Endodermal cell (in vitro differentiated cells): ENCODE measurements around the gene TAF10. TPM values are rescaled to one million over a fixed set of nuclear protein-coding genes. Genes with fewer than 3 reads are reported as not detected.

Experiments
- DNase-seq: peaks from one replicate; pipeline ENCODE4 v3.0.0-alpha.2; 2017
- H3K27ac ChIP-seq: 2 replicates; pipeline ENCODE4 v1.5.1; 2013; ENCODE audit warnings: mild to moderate bottlenecking, low read depth, low read length, moderate library complexity
- H3K27me3 ChIP-seq: 2 replicates; pipeline ENCODE4 v1.6.1; 2013; ENCODE audit warnings: mild to moderate bottlenecking, low read length, moderate library complexity; ENCODE audit not compliant: insufficient read depth, control insufficient read depth, poor library complexity, severe bottlenecking
- H3K36me3 ChIP-seq: 2 replicates; pipeline ENCODE4 v1.7.0; 2013; ENCODE audit warnings: mild to moderate bottlenecking, low read length, moderate library complexity; ENCODE audit not compliant: control insufficient read depth, insufficient read depth
- H3K4me1 ChIP-seq: one replicate; pipeline ENCODE4 v1.7.0; 2013; ENCODE audit warnings: low read length; ENCODE audit not compliant: control insufficient read depth, insufficient read depth
- H3K4me3 ChIP-seq: 2 replicates; pipeline ENCODE4 v1.5.1; 2013; ENCODE audit warnings: mild to moderate bottlenecking, low read length, moderate library complexity
- H3K9ac ChIP-seq: 2 replicates; pipeline ENCODE4 v1.6.1; 2013; ENCODE audit warnings: mild to moderate bottlenecking, low read length, moderate library complexity; ENCODE audit not compliant: poor library complexity, severe bottlenecking; ENCODE audit errors: extremely low read depth
- H3K9me3 ChIP-seq: 2 replicates; pipeline ENCODE4 v1.6.1; 2013; ENCODE audit warnings: mild to moderate bottlenecking, low read length, moderate library complexity; ENCODE audit not compliant: control insufficient read depth
- H3K27ac Mint-ChIP-seq: 2 replicates; pipeline ENCODE4 v1.8.0; 2020; ENCODE audit warnings: mixed read lengths
- H3K27me3 Mint-ChIP-seq: 2 replicates; pipeline ENCODE4 v1.8.0; 2021; ENCODE audit warnings: mild to moderate bottlenecking, mixed read lengths; ENCODE audit not compliant: insufficient read depth
- H3K36me3 Mint-ChIP-seq: 2 replicates; pipeline ENCODE4 v1.8.0; 2020; ENCODE audit warnings: low read depth, mixed read lengths
- H3K4me1 Mint-ChIP-seq: 2 replicates; pipeline ENCODE4 v1.8.0; 2020; ENCODE audit warnings: mixed read lengths
- H3K4me3 Mint-ChIP-seq: 2 replicates; pipeline ENCODE4 v1.8.0; 2020; ENCODE audit warnings: mild to moderate bottlenecking, moderate library complexity, mixed read lengths
- H3K9me3 Mint-ChIP-seq: 2 replicates; pipeline ENCODE4 v1.8.0; 2020; ENCODE audit warnings: mild to moderate bottlenecking, mixed read lengths
- CTCF ChIP-seq: fragments of 200-600 bp; sonication (generic); conservative IDR thresholded peaks from 2 replicates; pipeline ENCODE4 v1.5.0; 2021; ENCODE audit warnings: antibody characterized with exemption, mild to moderate bottlenecking
- WGBS, 2 experiments: methylation state at CpG; one replicate each; pipeline versions ENCODE4 v1.1.5 to v1.1.7; 2013; ENCODE audit warnings: missing lambda C conversion rate in 2 of 2, mixed read lengths in 1 of 2; ENCODE audit not compliant: insufficient coverage in 1 of 2, insufficient read length in 1 of 2; 5-methylcytosine and 5-hydroxymethylcytosine counted together
- total RNA-seq, 2 donors: library from RNA; stranded (reverse); fragmentation: NEBNext Ultra II Directional in 1 of 2; extraction: Animal tissue kit (Norgen Biotek cat#: 25700) in 1 of 2; gene quantifications; 2 replicates in 1 of 2; 3 replicates in 1 of 2; pipeline ENCODE4 v1.2.1, GENCODE V29; 2021

Gene TAF10
- total RNA-seq, 2 donors from 2014 or later: 168 to 202 TPM

GRCh38 chr11:6628526-6628925 lies 16.5 kb upstream of the TAF10 start:
- no peaks in the 10 kb centered on the region for H3K9me3 Mint-ChIP-seq
- H3K4me3 Mint-ChIP-seq: no peak overlapping the region
- no peaks in the 10 kb centered on the region for H3K4me1 ChIP-seq
- H3K36me3 Mint-ChIP-seq: peaks cover 35% of the 10 kb centered on the region
- no peak overlapping the region for H3K27ac ChIP-seq
- no peak overlapping the region for H3K4me3 ChIP-seq
- H3K27me3 ChIP-seq: peaks cover 29% of the 10 kb centered on the region
- no peak overlapping the region for H3K27ac Mint-ChIP-seq
- no peak for TF ChIP-seq CTCF
- H3K4me1 Mint-ChIP-seq: peaks cover 2% of the 10 kb centered on the region
- WGBS, 2 experiments: 97 to 100% methylated on average over 4 of the region's 4 CpGs
- H3K27me3 Mint-ChIP-seq: peaks cover 41% of the 10 kb centered on the region
- DNase-seq: no peak
- H3K9me3 ChIP-seq: no peaks in the 10 kb centered on the region
- no peak overlapping the region for H3K9ac ChIP-seq
- peaks cover 67% of the 10 kb centered on the region for H3K36me3 ChIP-seq

GRCh38 chr11:6627762-6628241 lies 15.8 kb upstream of the TAF10 start:
- 100% methylated on average over 2 of the region's 2 CpGs; no CpG with 5 or more reads in 1 of the 2 experiments for WGBS, 2 experiments
- Histone ChIP-seq H3K9ac (no peak overlapping the region), H3K4me1 (no peaks in the 10 kb centered on the region), H3K27me3 (peaks cover 29% of the 10 kb centered on the region), H3K27ac (no peak overlapping the region), H3K36me3 (peaks cover 62% of the 10 kb centered on the region), H3K9me3 (no peaks in the 10 kb centered on the region), H3K4me3 (no peak overlapping the region)
- Mint-ChIP-seq H3K9me3 (no peaks in the 10 kb centered on the region), H3K4me3 (no peak overlapping the region), H3K27ac (no peak overlapping the region), H3K4me1 (peaks cover 2% of the 10 kb centered on the region), H3K27me3 (peaks cover 41% of the 10 kb centered on the region), H3K36me3 (peaks cover 28% of the 10 kb centered on the region)
- TF ChIP-seq CTCF: no peak
- DNase-seq: no peak

GRCh38 chr11:6626971-6627761 lies 15.2 kb upstream of the TAF10 start:
- Histone ChIP-seq H3K9ac (no peak overlapping the region), H3K4me1 (no peaks in the 10 kb centered on the region), H3K27ac (no peak overlapping the region), H3K27me3 (peaks cover 29% of the 10 kb centered on the region), H3K4me3 (no peak overlapping the region), H3K36me3 (peaks cover 61% of the 10 kb centered on the region), H3K9me3 (no peaks in the 10 kb centered on the region)
- peaks cover 27% of the 10 kb centered on the region for H3K36me3 Mint-ChIP-seq
- no peak overlapping the region for H3K4me3 Mint-ChIP-seq
- H3K9me3 Mint-ChIP-seq: no peaks in the 10 kb centered on the region
- H3K4me1 Mint-ChIP-seq: peaks cover 2% of the 10 kb centered on the region
- WGBS, 2 experiments: 89 to 93% methylated on average over 15 to 19 of the region's 19 CpGs
- no peak for TF ChIP-seq CTCF
- DNase-seq: no peak
- H3K27me3 Mint-ChIP-seq: peaks cover 39% of the 10 kb centered on the region
- H3K27ac Mint-ChIP-seq: no peak overlapping the region
